Stimulated activated CD8-positive, alpha-beta memory T cell treated with anti-CD3 and anti-CD28 coated beads, Interleukin-12 subunit alpha, Interleukin-12 subunit beta, amount 100 ng/mL, for 24 hours (primary cell): ENCODE data around the gene TBX4.

Experiments
- DNase-seq: peaks from one replicate; pipeline ENCODE4 v3.0.0-alpha.2; 2020; ENCODE audit errors: extremely low read depth

The TBX4 gene

GRCh38 chr17:61412860-61413660 lies 39.2 kb upstream of the TBX4 start:
- DNase-seq, result no peak

GRCh38 chr17:61413661-61414126 lies 38.5 kb upstream of the TBX4 start:
- no peak for DNase-seq

- no peak for DNase-seq
Measured at GRCh38 chr17:61414141-61414935, 37.9 kb upstream of the TBX4 start.

- no peak for DNase-seq
Measured at GRCh38 chr17:61414936-61415251, 37.3 kb upstream of the TBX4 start.

DNA sequence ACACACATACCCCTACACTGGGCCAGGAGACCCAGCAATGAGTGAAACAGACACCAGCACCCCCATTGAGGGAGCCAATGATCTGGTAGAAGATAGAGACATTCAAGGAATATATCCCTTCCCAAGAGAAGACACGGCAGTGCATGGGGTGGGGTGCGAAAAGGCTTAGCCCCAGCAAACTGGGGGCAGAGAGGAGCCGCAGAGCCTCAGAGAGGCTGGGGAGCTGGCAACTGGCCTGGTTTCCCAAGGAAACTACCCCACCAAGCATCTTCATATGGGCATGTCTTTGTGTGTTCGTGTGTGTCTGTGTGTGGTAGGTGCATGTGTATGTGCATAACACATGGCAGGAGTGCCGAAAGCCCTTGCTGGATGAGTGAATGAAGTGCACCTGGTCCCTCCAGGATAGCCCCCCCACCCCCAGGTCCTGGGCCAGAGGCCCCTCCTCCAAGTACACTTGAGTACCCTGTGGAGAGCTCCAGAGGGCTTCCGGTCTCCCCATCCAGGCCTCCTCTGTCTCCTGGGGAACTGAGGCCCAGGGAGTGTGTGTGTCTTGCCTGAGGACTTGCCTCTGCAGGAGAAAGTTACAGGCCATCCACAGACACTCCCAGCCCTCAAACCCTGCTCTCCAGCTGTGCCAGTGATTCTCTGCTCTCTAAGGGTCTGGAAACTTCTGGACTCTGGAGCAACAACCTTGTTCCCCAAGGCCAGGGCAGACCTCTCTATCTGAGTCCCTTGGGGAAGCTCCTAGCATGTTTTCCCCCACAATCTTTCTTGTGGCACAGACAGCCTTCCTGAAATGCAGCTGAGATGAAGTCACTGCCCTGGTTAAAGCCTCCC lies 36.6 kb upstream of the TBX4 start:
- no peak for DNase-seq

GRCh38 chr17:61416211-61416539 lies 36.0 kb upstream of the TBX4 start:
- DNase-seq, result no peak

DNA sequence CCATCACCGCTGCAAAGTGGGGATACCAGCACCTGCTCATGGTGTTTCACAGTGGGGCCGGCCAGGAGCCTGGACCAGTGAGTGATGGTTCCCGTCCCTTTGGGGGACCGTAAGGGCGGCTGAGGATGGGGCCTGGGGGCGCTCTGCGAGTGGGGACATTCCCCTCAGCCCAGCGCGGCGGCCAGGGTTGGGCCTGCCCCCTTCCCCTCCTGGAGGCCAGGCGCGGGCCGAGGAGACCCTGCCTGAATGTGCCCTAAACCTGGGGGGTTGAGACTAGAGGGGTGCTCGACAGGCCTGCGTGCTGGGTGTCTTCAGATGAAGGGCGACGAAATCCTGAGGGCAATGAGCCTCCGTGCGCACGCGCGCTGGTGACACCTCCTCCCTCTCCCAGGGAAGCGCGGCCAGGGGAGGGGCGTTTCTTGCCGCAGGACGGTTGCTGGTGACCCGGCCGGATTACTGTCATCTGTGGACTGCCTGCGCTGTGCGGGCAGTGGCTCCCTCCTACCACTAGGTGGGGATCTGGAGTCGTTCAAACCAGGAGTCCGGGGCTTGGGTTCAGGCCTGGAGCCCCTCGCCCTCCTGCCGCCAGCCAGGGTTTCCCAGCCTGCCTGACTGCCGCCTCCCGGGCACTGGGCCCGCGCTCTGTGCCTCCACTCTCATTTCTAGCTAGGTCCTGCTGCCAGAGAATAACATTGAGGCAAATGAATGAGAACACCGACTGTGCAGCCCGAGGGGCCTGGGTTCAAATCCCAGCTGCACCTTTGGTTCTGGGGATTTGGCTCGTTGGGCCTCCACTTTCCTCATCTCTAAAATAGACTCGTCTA lies 35.5 kb upstream of the TBX4 start:
- DNase-seq, result no peak

DNA sequence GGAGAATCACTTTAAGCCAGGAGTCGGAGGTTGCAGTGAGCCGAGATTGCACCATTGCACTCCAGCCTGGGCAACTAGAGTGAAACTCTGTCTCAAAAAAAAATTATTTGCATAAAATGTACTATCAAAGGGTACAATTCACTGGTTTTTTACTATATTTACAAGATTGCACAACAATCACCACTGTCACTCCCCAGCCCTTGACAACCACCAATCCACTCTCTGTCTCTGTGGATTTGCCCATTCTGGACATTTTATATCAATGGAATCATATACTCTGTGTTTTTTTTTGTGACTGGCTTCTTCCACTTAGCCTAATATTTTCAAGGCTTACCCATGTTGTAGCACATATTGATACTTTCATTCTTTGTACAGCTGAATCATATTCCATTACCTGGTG lies 33.8 kb upstream of the TBX4 start:
- DNase-seq, result no peak

- DNase-seq, result no peak
Measured at GRCh38 chr17:61419496-61420046, 32.7 kb upstream of the TBX4 start.

GRCh38 chr17:61420052-61420451 lies 32.2 kb upstream of the TBX4 start:
- no peak for DNase-seq

DNA sequence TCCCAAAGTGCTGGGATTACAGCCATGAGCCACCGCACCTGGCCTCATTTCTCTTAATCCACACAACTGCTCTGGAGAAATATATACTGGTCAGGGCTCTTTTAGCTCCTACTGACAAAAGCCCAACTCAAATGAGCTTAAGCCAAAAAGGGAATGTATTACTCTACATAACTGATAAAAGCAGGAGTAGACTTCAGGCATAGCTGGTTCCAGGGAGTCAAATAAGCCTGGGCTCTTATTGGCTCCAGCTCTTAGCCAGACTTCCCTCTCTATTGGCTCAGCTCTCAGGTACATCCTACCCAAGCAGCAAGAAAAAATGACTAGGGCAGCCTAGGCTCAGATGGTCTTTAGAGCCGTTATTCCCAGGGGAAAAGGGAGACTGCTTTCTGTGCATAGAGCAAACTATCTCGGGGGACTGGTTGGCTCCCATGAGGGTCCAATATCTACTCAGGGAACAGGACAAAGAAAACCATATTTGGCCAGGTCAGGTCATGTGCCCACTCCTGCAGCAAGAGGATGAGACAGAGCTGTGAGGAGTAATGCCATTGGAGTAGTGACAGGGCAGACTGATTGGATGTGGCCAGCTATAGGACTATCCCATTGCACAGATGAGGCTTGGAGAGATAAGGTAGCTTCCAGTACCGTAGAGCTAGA lies 31.4 kb upstream of the TBX4 start:
- DNase-seq, result no peak

GRCh38 chr17:61421460-61421859 lies 30.8 kb upstream of the TBX4 start:
- DNase-seq, result no peak

DNA sequence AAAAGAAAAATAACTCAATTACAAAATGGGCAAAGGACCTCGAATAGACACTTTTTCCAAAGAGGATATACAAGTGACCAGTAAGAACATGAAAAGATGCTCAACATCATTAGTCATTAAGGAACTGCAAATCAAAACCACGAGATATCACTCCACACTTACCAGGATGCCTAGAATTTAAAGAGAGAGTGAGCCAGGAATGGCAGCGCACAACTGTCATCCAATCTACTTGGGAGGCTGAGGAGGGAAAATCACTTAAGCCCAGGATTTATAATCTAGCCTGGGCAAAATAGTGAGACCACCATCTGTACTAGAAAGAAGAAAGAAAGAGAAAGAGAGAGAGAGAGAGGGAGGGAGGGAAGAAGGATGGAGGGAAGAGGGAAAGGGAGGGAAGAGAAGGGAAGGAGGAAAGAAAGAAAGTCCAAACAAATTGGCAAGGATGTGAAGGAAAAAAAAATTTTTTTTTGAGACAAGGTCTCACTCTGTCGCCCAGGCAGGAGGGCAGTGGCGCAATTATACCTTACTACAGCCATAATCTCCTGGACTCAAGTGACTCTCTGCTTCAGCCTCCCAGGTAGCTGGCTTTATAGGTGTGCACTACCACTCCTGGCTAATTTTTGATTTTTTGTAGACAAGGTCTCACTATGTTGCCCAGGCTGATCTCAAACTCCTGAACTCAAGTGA lies 30.0 kb upstream of the TBX4 start:
- DNase-seq, result no peak

- DNase-seq, result no peak
Measured at GRCh38 chr17:61422869-61423268, 29.4 kb upstream of the TBX4 start.

DNA sequence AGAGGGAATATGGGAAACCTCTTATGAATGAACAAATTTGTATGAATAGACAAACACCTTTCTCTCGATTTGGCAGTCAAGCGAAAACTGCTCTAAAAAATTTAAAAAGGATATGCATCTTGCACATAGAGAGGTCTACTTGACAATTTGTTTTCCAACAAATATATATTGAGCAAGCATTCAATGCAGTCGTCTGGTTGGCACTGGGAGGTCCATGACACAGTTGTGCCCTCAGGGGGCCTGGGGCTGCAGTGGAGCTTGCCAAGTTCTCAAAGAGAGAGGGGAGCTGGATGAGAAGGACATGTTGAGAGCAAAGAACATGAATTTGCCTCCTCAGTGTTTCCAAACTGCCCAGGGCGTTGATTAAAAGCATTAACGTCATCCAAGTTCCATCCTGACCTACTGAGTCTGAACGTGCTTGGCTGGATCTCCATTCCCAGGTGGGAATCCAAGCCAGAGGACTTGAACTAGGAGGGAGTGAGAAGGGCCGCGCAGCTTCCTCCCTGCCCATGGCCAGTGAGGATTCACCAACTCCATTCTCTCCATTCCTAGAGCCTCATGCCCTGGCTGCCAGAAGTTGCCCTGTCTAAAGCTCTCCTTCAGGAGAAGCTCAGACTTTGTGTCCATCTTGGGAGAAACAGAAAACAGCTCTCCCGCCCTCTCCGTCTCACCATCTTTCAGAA lies 28.1 kb upstream of the TBX4 start:
- DNase-seq, result no peak

- no peak for DNase-seq
Measured at GRCh38 chr17:61425682-61426481, 26.3 kb upstream of the TBX4 start.

DNA sequence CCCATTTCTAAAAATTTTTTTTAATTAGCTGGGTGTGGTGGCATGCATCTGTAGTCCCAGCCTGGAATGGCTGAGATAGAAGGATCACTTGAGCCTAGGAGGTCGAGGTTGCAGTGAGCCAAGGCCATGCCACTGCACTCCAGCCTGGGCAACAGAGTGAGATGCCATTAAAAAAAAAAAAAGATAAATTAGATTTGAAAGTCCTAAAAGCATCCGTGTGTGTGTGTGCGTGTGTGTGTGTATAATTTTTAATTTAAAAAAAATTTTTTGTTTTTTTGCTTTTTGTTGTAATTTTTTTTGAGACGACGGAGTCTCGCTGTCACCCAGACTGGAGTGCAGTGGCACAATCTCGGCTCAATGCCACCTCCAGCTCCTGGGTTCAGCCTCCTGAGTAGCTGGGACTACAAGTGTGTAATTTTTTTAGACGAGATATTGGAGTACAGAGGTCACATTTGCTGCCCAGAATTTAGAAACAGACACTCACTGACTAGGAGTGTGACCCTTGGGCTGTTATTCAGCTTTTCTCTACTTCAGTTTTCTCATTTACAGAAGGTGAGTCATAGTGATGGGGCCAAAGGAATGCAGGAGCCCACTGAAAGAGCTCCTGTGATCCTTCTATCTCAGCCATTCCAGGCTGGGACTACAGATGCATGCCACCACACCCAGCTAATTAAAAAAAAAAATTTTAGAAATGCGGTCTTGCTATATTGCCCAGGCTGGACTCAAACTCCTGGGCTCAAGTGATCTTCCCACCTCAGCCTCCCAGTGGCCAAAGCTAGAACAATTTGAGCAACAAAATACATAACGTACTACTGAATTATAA lies 25.5 kb upstream of the TBX4 start:
- no peak for DNase-seq

- no peak for DNase-seq
Measured at GRCh38 chr17:61427567-61427966, 24.7 kb upstream of the TBX4 start.
